NCI-H2081 (cell line): ENCODE data around the gene TXLNG.
"Not testable (repeated sequence)": the region's sequence is repeated elsewhere in the genome, so short reads cannot be mapped to it uniquely, and the experiment has no call there.

Experiments used
- DNase-seq, 2 experiments: peaks; one replicate each; lab custom pipeline; 2025; lab: John Stamatoyannopoulos, UW

Gene TXLNG

DNA sequence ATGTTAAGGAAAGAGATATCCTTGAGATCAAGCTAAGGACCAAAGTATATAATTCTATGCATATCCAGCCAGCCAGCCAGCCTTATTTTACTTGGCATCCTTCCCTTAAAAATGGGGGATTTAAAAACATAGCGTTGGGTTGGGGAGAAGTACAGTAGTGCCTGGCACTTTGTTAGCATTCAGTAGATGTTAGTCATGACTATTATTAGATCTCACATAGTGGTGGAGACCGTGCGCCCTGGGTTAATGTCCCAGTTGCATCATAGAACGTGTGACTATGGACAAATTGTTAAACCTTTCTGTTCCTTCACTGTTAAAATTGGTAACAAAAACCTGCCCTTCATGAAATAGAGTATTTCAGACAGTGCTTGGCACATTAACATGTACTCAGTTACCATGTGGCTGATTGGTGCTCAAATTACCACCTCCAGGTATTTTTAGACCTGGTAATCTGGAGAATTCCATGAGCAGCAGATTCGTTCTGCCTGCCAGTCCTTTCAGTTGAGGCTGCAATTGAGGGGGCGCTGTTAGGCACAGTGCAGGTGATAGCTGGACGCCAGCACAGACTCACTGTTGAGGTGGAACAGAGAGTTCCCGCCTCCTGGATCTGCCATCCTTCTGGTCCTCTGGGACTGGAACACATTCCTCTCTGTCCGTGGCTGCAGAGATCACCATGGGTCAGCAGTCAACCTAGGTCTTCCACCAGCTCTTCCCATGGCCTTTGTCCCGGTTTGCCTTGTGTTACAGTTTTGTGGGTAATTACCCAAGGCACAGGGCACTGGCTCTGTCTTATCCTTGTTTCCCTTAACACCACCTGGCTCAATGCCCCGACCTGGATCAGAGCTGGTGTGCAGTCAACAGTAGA is 52.2 kb downstream of the TXLNG start:
- DNase-seq: no peak

DNA sequence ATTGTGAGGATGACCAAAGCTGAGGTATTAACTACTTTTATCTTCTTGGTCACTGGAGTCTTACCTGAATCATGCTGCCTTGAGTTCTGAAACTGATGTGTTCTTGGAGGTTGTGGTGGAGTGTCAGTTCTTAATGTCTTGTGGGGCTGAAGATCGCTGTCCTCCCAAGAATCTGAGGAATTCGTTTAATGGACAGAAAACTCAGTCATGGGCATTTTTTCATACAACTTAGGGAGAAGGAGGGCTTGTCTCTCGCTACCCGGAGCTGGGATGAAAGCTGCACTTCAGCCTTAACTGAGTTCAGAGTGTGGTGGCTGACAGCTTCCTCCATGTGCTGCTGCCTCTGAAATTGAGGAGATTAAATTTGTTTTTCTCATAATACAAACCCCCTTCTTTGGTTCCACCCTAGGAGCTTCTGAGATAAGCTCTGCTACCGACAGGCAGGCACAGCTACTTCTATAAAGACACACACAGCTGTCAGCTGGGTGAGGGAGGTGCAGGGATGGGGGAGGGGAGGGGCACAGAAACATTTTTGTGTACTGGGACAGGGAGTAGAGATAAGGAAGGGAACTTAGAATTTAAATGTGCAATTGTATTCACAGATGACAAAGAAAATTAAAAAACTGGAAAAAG is 53.1 kb downstream of the TXLNG start:
- no peak for DNase-seq

DNA sequence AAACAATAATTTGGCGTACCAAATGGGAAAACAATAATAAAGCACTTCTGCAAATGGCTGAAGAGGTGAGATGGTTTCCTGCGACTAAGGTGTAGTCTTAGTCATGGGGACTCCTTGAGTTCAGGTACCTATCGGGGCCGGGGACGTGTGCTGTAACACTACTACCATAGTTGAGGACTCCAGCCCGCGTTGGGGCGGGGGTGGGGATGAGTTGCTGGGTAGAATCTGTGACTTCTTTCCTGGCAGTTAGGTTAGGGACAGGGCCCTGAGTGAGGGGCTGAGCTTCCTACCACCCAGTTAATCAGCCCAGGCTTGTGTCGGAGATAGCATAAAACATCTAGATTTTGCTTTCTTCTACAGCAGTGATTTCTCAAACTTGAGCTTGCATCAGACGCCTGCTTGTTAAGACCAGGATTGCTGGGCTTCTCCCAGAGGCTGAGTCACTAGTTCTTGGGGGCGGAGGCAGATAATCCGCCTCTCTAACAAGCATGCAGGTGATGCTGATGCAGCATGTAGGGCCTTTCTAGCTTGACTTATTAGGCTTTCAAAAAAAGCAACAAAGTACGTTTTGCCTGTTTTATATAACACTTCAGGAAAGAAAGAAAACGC is 53.7 kb downstream of the TXLNG start:
- DNase-seq: no peak

DNA sequence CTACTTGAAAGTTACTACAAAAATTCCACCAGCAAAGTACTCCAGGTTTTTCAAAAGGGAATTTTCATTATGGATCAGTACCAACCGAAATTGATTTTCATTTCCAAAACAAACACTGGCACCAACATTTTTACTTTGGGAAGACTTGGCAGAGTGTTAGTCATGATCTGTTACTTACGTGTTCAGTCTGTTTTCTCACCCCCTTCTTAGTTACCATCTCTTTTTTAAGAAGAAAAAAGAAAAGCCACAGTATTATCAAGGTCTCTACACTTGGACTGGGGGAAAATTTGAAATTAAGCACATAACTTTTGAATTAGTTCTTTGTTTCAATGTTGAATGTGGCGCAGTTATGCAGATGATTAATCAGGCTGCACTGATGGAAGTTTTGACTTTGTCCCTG is 56.4 kb downstream of the TXLNG start:
- DNase-seq: no peak

DNA sequence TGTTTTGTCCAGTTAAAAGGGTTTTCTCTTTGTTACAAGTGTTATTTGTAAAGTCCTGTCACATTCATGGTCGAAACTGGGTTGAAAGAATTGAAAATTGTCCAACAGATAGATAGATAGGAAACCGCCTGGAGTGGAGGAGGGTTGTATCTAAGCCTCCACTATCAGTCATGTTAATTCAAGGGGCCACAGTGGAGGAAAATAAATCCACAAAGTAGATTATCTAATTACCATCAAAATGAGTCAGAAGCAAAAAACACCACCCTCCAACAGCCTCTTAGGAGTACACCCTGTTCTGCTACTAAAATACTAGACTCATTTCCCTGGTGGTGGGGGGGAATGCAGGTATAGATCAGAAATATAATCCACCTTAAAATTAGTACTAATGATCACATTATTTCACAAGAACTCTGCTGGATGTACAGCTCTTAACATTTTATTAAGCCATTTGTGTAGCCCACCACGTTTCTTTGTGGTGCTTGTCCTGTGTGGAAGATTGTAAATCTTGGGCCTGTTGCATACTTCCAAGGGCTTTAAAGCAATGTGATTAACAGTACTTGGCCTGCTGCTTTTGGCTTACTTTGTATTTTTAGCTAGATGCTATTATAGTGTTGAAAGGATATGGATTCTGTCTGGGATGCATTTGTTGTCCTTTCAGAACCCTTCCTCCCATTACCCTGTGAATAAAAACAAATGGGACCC is 57.1 kb downstream of the TXLNG start:
- no peak for DNase-seq

DNA sequence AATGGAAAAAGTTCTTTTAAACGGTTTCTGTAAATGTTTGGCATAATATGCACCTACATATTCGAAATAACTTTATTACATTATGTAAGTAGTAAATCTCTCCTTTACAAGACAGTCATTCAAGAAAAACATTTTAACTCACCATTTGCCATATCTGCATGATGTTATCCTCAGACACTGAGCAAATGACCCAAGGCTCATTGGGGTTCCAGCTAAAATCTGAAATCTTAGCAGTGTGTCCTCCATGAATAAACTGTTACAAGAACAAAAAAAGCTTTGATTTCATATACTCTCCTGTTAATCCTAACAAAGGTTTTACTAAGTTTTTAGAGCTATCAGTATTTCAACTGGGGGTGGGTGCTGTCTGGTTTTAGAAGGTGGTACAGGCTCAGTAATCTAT is 59.4 kb downstream of the TXLNG start:
- no peak for DNase-seq

DNA sequence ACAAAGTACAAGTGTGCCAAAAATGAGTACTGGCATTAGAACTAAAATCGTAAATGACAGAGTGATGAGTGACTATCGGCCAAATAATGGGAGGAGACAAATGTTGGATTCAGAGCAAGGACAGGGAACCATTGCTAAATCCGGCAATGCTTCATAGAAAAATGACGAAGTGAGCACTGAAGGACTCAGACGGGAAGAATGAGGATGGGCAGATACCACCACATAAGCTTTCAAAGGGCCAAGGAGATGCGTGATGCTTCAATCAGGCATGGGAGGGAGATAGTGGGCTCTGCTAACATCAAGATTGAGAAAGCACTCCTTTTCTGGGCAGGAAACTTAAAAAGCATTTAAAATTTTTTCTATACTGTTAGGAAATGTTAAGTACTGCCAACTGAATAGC is 62.3 kb downstream of the TXLNG start:
- no peak for DNase-seq

DNA sequence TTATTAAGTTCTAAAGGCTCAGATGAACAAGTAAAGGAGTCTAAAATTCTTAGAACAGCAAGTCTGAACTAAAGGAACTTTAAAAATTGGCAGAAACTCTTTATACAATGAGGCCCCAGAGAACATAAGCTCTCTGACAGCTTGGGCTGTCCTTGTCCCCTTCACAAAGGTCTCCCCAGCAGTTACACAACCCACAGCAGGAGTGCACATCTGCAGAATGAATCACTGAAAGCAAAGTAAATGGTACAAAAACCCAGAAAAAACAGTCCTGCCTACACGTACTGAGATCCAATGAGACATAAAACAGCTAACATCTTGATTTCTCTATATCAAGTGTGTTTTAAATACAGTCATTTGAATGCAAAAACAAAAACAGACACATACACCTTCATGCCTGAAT is 65.2 kb downstream of the TXLNG start:
- no peak for DNase-seq

DNA sequence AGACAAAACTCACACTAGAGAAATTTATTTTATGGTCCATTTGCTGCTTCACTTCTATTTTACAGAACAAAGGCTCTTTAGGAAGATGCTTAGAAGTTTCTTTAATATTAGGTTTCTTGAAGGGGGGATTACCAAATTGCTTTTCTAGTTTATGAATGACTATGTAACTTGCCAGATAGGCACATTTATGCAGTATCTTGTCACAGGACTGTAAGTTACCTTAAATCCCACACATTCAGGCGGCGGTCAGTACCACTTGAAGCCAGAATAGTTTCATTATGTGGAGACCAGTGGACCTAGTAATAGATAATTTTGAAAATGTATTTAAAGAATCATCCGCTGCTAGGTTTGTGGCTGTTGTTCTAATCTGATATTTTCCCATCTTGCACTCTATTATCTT is 65.6 kb downstream of the TXLNG start:
- no peak for DNase-seq

DNA sequence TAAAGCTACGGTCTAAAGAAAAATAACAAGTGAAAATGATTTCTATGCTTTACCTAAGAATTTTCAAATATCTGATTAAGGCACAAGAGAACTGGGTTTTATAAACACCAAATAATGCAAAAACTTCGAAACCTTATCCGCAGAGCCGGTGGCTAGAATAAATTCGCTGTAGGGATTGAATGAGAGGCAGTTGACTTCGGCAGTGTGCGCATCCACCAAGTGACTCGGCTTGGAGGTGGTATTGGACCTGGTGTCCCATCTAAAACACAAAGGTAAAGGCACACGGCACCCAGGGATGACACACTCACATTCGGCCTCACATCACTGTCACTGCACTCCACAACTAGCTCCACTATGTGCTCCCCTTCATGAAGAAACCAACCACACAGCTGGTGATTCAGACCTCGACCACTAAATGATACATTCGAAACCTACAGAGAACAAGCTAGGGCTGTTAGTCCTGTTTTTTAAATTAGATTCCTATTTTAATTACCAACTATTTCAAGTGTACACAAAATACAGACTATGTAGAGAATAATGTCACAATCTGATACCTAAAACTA is 66.4 kb downstream of the TXLNG start:
- no peak for DNase-seq

DNA sequence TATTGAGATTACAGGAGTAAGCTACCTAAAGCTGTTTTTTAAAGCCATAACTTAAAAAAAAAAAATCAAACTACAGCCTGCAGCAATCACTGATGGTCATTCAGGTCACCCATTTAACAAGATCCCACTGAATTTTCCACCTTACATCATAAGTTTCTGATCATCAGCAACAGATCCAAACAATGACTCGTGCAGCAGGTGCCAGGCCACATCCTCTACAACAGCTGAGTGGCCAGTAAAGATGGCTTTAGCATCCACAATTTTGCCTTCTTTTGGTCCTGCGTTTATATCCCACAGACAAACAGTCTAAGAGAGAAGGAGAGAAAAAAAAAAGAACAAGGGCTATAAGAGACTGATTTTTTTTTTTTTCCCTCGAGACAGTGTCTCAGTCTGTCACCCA is 67.3 kb downstream of the TXLNG start:
- DNase-seq: no peak

DNA sequence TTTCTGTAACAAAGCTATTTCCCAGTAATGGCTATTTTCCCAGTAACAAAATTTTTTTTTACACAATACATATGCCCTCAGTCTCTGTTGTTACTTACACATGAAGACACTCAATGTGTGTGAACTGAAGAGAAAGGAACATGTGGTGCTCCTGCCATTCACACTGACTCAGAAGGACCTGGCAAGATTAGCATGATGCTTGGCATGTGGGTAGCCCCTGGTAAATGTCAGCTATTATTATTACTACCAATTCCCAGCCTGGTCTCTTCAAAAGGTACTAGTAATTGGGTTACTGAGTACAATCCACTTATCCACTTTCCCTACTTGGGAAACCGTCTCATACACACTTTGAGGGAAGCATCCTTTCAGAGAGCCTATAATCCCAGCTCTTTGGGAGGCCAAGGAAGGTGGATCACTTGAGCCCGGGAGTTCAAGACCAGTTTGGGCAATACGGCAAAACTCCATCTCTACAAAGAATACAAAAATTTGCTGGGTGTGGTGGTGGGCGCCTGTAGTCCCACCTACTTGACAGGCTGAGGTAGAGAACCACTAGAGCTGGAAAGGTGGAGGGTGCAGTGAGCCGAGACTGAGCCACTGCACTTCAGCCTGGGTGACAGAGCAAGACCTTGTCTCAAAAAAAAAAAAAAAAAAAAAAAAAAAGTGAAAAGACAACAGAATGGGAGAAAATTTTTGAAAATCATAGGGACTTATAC is 69.3 kb downstream of the TXLNG start:
- no peak for DNase-seq

DNA sequence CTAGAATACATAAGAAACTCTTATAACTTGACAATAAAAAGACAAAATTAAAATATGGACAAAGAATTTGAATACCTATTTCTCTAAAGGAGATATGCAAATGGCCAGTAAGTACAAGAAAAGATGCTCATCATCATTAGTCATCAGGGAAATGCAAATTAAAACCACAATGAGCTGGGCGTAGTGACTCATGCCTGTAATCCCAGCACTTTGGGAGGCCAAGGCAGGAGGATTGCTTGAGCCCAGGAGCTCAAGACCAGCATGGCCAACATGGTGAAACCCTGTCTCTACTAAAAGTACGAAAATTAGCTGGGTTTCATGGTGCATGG is 69.8 kb downstream of the TXLNG start:
- not testable (repeated sequence) for DNase-seq

DNA sequence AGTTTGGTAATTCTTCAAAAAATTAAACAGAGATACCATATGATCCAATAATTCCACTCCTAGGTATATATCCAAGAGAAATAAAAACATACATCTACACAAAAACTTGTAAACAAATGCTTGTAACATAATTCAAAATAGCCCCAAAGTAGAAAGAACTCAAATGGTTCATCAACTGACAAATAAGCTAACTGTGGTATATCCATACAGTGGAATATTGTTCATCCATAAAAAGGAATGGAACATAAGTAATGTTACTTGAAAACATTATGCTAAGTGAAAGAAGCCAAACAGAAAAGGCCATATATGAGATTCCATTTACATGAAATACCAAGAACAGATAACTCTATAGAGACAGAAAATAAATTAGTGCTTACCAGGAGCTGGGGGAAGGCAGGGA is 70.5 kb downstream of the TXLNG start:
- DNase-seq: no peak

DNA sequence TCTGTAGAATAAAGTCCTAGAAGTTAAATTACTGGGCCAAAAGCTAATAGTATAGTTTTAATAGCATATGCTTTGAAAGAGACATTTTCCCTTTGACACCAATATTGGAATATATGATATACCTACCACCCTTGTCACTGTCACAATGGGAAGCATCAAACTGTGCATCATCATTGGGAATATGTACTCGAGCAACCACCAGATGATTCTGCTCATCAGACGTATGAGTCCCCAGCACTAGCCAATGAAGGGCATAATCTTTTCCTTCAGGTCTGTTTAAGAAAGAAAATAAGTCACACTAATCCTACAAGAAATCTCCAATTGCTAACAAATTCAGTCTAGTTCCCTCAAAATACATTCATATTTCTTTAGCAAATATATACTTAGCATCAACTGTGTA is 76.6 kb downstream of the TXLNG start:
- no peak for DNase-seq

DNA sequence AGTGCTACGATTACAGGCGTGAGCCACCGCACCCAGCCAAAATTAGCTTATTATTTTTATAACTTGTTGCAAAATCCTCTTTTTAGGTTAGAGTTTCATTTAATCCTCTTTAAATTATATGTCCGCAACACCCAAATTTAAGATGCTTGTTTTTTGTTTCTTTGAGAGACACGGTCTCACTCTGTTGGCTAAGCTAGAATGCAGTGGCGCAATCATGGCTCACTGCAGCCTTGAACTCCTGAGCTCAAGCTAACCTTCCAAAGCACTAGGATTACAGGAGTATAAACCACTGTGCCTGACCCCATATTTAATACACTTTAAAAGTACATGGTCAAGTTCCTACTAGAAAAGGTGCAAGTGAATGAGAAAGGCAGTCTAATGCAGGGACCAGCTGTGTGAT is 81.7 kb downstream of the TXLNG start:
- no peak for DNase-seq

DNA sequence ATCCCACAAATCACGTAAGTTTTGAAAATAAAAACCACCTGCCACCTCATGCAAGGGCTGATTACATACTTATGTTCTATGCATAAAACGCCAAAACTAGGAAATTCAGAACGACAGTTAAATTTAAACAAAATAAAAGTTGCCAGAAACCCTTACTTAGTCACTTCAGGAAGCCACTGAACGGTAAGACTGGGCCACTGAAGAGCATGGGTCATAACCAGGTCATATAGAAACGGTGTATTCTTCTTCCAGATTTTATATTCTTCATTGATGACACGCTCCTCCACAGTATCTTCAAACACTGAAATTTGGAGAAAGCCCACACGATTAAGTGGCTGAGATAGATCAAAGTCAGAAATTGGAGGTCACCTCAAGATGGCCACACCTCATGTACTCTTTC is 82.7 kb downstream of the TXLNG start:
- no peak for DNase-seq

DNA sequence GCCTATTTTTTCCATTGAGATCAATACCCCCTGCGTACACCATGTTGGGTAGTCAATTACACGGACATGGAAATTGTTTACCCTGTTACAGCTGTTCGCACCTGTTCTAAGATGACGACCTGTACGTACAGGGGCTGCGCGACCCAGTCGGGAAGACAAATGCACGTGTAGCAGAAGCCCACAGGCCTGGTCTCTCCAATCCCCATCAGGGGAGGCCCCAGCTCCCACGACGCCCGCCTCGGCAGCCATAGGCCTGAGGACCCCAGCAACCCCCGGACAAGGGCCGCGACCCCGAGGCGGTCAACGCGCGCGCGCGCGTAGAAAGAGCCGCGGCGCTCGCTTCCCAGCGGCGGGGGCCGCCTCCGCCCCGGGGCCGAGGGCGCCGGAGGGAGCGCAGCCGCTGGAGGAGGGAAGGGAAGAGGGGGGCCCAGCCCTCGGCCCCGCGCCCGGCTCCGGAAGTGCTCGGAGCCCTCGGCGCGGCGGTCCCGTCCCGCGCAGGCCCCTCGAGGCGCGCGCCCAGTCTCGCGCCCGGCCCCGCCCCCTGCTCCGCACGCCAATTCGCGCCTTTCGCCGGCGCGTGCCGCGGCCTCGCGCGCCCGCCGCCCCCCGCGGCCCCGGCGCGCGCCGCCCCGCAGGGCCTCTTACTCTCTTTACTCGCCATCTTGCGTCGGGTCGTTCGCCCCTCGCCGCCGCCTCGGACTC is 83.3 kb downstream of the TXLNG start:
- peak; percentile 60 to 72 for DNase-seq

DNA sequence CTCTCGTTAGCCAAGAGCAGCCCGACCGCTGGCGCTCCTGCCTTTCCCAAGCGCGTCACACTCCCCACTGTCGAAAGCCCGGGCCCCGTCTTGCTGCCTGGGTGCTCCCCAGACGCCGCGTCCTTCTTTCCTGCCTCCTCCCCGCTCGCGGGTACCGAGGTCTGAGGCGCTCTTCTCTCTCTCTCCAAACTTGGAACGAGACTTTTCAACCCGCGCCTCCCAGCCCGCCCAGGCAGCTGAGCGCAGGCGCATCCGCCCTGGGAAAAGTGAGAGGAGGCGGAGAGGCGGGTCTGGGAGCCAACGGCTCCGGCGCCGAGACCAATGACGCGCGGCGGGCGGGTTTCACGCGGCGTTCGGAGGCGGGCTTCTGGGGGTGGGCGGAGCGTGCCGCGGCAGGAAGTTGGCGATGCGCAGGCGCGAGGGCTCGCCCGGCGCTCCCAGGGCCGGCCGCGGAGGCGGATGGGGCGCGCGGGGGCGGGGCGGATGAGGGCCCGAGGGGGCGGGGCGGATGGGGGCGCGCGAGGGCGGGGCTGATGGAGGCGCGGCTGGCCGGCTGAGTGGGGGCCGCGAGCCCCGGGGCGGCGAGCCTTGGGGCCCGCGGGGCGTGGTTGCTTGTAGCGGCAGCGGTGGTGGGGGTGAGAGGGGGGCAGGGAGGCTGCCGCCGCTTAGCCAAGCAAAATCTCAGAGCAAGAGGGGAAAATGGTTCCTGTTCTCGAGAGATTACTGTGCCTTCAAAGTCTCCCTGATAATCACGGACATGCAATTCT is 84.0 kb downstream of the TXLNG start, which contains the start of gene RBBP7:
Gene RBBP7, minus strand, starts transcription at position 268 of the 767 bp plus-strand sequence. CDS start 309 bp downstream, outside the sequence.
- peak; percentile 89 to 92 for DNase-seq
